B cell (primary cell): Measurements from ENCODE around the gene CACNA2D4. TPM values are rescaled to one million over a fixed set of nuclear protein-coding genes. Genes with fewer than 3 reads are reported as not detected.

Experiments used
- ATAC-seq: fragments of 200-7000 bp; cut with Tn5 transposase; one replicate; pipeline ENCODE4 v1.10.0; 2021; ENCODE audit warnings: low read depth, mild to moderate bottlenecking, moderate number of reproducible peaks, moderate library complexity
- CTCF ChIA-PET: fragments of 350-600 bp; sonication (Branson Sonifier 250); formaldehyde crosslinking; loops from one replicate; lab custom pipeline; 2021; ENCODE audit warnings: antibody characterized with exemption, inconsistent platforms; lab: Charles Lee
- POLR2A ChIA-PET: fragments of 350-600 bp; sonication (Branson Sonifier 250); formaldehyde crosslinking; loops from one replicate; lab custom pipeline; 2021; ENCODE audit warnings: antibody characterized with exemption; lab: Charles Lee
- DNase-seq: peaks from one replicate; pipeline ENCODE4 v3.0.0; 2013
- H2AFZ ChIP-seq: 2 replicates; pipeline ENCODE4 v1.6.1; 2012; ENCODE audit warnings: mild to moderate bottlenecking, low read depth, low read length; ENCODE audit not compliant: insufficient read depth, poor library complexity, severe bottlenecking
- H3K27ac ChIP-seq, 2 donors: 1 replicate in 1 of 2; 2 replicates in 1 of 2; pipeline ENCODE4 v1.5.1; 2012 to 2013; ENCODE audit warnings: low read length in 2 of 2, mild to moderate bottlenecking in 2 of 2, moderate library complexity in 1 of 2
- H3K27me3 ChIP-seq, 4 experiments: fragments of 200-600 bp in 1 of 4; sonication (generic) in 1 of 4; replicated peaks in 1 of 4; 1 replicate in 2 of 4; 2 replicates in 2 of 4; pipeline versions ENCODE4 v1.6.1 to v1.7.0; 2013 to 2016; ENCODE audit warnings: low read length in 3 of 4, mild to moderate bottlenecking in 2 of 4, mixed read lengths in 1 of 4, moderate library complexity in 1 of 4; ENCODE audit not compliant: insufficient read depth in 4 of 4, control insufficient read depth in 3 of 4; ENCODE audit errors: control extremely low read depth in 1 of 4
- H3K36me3 ChIP-seq, 2 experiments: replicated peaks in 1 of 2; 1 replicate in 1 of 2; 2 replicates in 1 of 2; pipeline versions ENCODE4 v1.6.1 to v1.7.1; 2013; ENCODE audit warnings: low read length in 1 of 2; ENCODE audit not compliant: insufficient read depth in 2 of 2, control insufficient read depth in 1 of 2; ENCODE audit errors: control extremely low read depth in 1 of 2, extremely low read depth in 1 of 2
- H3K4me1 ChIP-seq, 2 donors: fragments of 200-600 bp in 1 of 2; sonication (generic) in 1 of 2; 1 replicate in 1 of 2; 2 replicates in 1 of 2; pipeline versions ENCODE4 v1.5.1 to v1.6.1; 2013 to 2017; ENCODE audit warnings: low read length in 2 of 2; ENCODE audit not compliant: control insufficient read depth in 2 of 2, insufficient read depth in 2 of 2
- H3K4me2 ChIP-seq: replicated peaks from 2 replicates; pipeline ENCODE3; 2012; ENCODE audit warnings: mild to moderate bottlenecking, low read depth, low read length; ENCODE audit not compliant: poor library complexity, severe bottlenecking
- H3K4me3 ChIP-seq, 5 experiments: fragments of 200-600 bp in 1 of 5; sonication (generic) in 1 of 5; 1 replicate in 3 of 5; 2 replicates in 2 of 5; pipeline versions ENCODE4 v1.5.1 to v1.7.0; 2011 to 2016; ENCODE audit warnings: low read length in 4 of 5, mild to moderate bottlenecking in 4 of 5, low read depth in 2 of 5, control low read depth in 1 of 5, moderate library complexity in 1 of 5; ENCODE audit not compliant: insufficient read depth in 1 of 5; ENCODE audit errors: control extremely low read depth in 1 of 5, extremely low read depth in 1 of 5
- H3K79me2 ChIP-seq: fragments of 200-600 bp; sonication (generic); one replicate; pipeline ENCODE4 v1.6.0; 2016; ENCODE audit warnings: low read length; ENCODE audit not compliant: control insufficient read depth, insufficient read depth
- H3K9ac ChIP-seq: fragments of 200-600 bp; sonication (generic); 2 replicates; pipeline ENCODE4 v1.6.1; 2017; ENCODE audit warnings: mild to moderate bottlenecking, low read length, moderate library complexity
- H3K9me3 ChIP-seq, 3 donors: one replicate each; pipeline versions ENCODE4 v1.6.1 to v1.7.1; 2013; ENCODE audit warnings: low read length in 2 of 3; ENCODE audit not compliant: control insufficient read depth in 2 of 3, insufficient read depth in 1 of 3; ENCODE audit errors: control extremely low read depth in 1 of 3
- H4K20me1 ChIP-seq: 2 replicates; pipeline ENCODE4 v1.6.0; 2012; ENCODE audit warnings: mild to moderate bottlenecking, low read length; ENCODE audit not compliant: insufficient read depth, control insufficient read depth, poor library complexity, severe bottlenecking
- H3K27ac Mint-ChIP-seq: one replicate; pipeline ENCODE4 v1.8.0; 2021; ENCODE audit warnings: mixed read lengths
- H3K27me3 Mint-ChIP-seq: one replicate; pipeline ENCODE4 v1.8.0; 2021; ENCODE audit warnings: mixed read lengths
- H3K4me1 Mint-ChIP-seq: one replicate; pipeline ENCODE4 v1.8.0; 2021; ENCODE audit warnings: mixed read lengths
- H3K4me3 Mint-ChIP-seq: one replicate; pipeline ENCODE4 v1.8.0; 2021; ENCODE audit warnings: mixed read lengths
- H3K9me3 Mint-ChIP-seq: one replicate; pipeline ENCODE4 v1.8.0; 2022; ENCODE audit warnings: mixed read lengths; ENCODE audit not compliant: insufficient read depth
- CTCF ChIP-seq: fragments of 200-600 bp; IDR thresholded peaks from one replicate; pipeline ENCODE4 v1.8.0; 2022; ENCODE audit warnings: antibody characterized with exemption, mild to moderate bottlenecking
- EZH2 ChIP-seq: IDR thresholded peaks from 2 replicates; pipeline ENCODE4 v1.6.1; 2012; ENCODE audit warnings: borderline replicate concordance, low read depth, mild to moderate bottlenecking, moderate library complexity, low read length; ENCODE audit not compliant: insufficient read depth, poor library complexity, severe bottlenecking
- whole genome bisulfite sequencing: methylation state at CpG from one replicate; pipeline ENCODE4 v1.1.5; 2013; ENCODE audit warnings: missing lambda C conversion rate; ENCODE audit not compliant: insufficient coverage; 5-methylcytosine and 5-hydroxymethylcytosine counted together
- intact Hi-C: fragments of 100-400 bp; cut with micrococcal nuclease; formaldehyde crosslinking; loops from one replicate; pipeline ENCODE4 v1.10.0; 2022
- polyA plus RNA-seq: library from polyadenylated mRNA; depleted of rRNA; stranded (reverse); fragments of >200 nt; gene quantifications from 2 replicates; pipeline ENCODE4 v1.2.3, GENCODE V29; 2012
- total RNA-seq, 2 donors: library from RNA; stranded (reverse); fragments of 120-200 nt in 1 of 2; gene quantifications; 1 replicate in 1 of 2; 2 replicates in 1 of 2; pipeline versions ENCODE4 v1.2.3 to v1.2.4, GENCODE V29; 2013 to 2022

CACNA2D4 gene
- total and polyA plus RNA-seq, 2 donors (not counting 1 experiment from before 2014, with no cell fraction given), result 6.0 to 7.4 TPM

- TF ChIP-seq EZH2, result no peak
- no peak for TF ChIP-seq CTCF
- no peaks in the 10 kb centered on the region for H3K79me2 ChIP-seq
- H3K36me3 ChIP-seq, result no peaks in the 10 kb centered on the region
- DNase-seq (no peak), ATAC-seq (no peak)
- Mint-ChIP-seq H3K4me1 (peaks cover 3% of the 10 kb centered on the region), H3K9me3 (no peaks in the 10 kb centered on the region), H3K27me3 (peaks cover 48% of the 10 kb centered on the region), H3K4me3 (no peak overlapping the region), H3K27ac (no peak overlapping the region)
- peaks cover 0 to 8% (median 0%) of the 10 kb centered on the region in 3 donors for H3K9me3 ChIP-seq
- 50% methylated on average over 2 of the region's 3 CpGs for WGBS
- POLR2A ChIA-PET, result no interaction called here
- CTCF ChIA-PET, result interaction anchor here (1.4 kb wide), 1 partner anchor 110 kb away, joined by 3 read pairs; no protein-coding TSS in a partner anchor
- no peak overlapping the region for H3K9ac ChIP-seq
- H2AFZ ChIP-seq, result no peak overlapping the region
- no peaks in the 10 kb centered on the region for H3K4me1 ChIP-seq
- H3K4me2 ChIP-seq, result no peak overlapping the region
- intact Hi-C loops, result no loop called here
- no peaks in the 10 kb centered on the region for H4K20me1 ChIP-seq
- peaks cover 0 to 21% (median 3%) of the 10 kb centered on the region in 4 experiments for H3K27me3 ChIP-seq
- H3K4me3 ChIP-seq, result no peak overlapping the region
- no peak overlapping the region for H3K27ac ChIP-seq
Measured at GRCh38 chr12:1830401-1830845, 88.0 kb downstream of the CACNA2D4 start.

- no peak overlapping the region for H3K27ac Mint-ChIP-seq
- CTCF ChIA-PET, result interaction anchor here (1.0 kb wide), 1 partner anchor 111 kb away, joined by 3 read pairs; no protein-coding TSS in a partner anchor
- no peaks in the 10 kb centered on the region for H3K36me3 ChIP-seq
- H3K4me1 ChIP-seq, result no peaks in the 10 kb centered on the region
- no peak overlapping the region for H2AFZ ChIP-seq
- peaks cover 0 to 8% (median 0%) of the 10 kb centered on the region in 3 donors for H3K9me3 ChIP-seq
- no peaks in the 10 kb centered on the region for H3K9me3 Mint-ChIP-seq
- WGBS, result 95% methylated on average over 9 of the region's 11 CpGs
- H3K27me3 Mint-ChIP-seq, result peaks cover 43% of the 10 kb centered on the region
- ATAC-seq (no peak), DNase-seq (no peak)
- no peak overlapping the region for H3K9ac ChIP-seq
- H3K4me1 Mint-ChIP-seq, result peaks cover 3% of the 10 kb centered on the region
- H3K4me3 Mint-ChIP-seq, result no peak overlapping the region
- POLR2A ChIA-PET, result no interaction called here
- peaks cover 0 to 18% (median 3%) of the 10 kb centered on the region in 4 experiments for H3K27me3 ChIP-seq
- H3K79me2 ChIP-seq, result no peaks in the 10 kb centered on the region
- intact Hi-C loops, result no loop called here
- H3K4me2 ChIP-seq, result no peak overlapping the region
- H3K27ac ChIP-seq, result no peak overlapping the region
- H4K20me1 ChIP-seq, result no peaks in the 10 kb centered on the region
- no peak overlapping the region for H3K4me3 ChIP-seq
- TF ChIP-seq EZH2 (no peak), CTCF (no peak)
Measured at GRCh38 chr12:1829306-1829900, 89.0 kb downstream of the CACNA2D4 start.
